Coronary artery (tissue), 2 donors: ENCODE data around the gene ARHGEF40.

Experiments
- DNase-seq: peaks from one replicate; pipeline ENCODE4 v3.0.0-alpha.2; 2017; ENCODE audit warnings: low spot score
- H3K27ac ChIP-seq, 2 donors: fragments of 200-600 bp; sonication (generic); one replicate each; pipeline ENCODE4 v1.5.1; 2016 to 2019
- H3K4me3 ChIP-seq: fragments of 200-600 bp; sonication (generic); 2 replicates; pipeline ENCODE4 v1.5.1; 2016; ENCODE audit warnings: mild to moderate bottlenecking, moderate library complexity
- TF ChIP-seq, protein P1 (sequence below): fragments of 200-600 bp; sonication (generic); IDR thresholded peaks from one replicate; pipeline ENCODE4 v1.5.1; 2019; ENCODE audit warnings: antibody characterized with exemption

The ARHGEF40 gene

GRCh38 chr14:21090194-21090939, 20.3 kb downstream of the ARHGEF40 start:
- H3K27ac ChIP-seq: peak overlapping the region in 1 of 2 donors; percentile 25

GRCh38 chr14:21090940-21091663, 21.0 kb downstream of the ARHGEF40 start:
- no peak for DNase-seq
- no peak overlapping the region for H3K4me3 ChIP-seq
- no peak overlapping the region for H3K27ac ChIP-seq
- TF ChIP-seq, protein P1, sequence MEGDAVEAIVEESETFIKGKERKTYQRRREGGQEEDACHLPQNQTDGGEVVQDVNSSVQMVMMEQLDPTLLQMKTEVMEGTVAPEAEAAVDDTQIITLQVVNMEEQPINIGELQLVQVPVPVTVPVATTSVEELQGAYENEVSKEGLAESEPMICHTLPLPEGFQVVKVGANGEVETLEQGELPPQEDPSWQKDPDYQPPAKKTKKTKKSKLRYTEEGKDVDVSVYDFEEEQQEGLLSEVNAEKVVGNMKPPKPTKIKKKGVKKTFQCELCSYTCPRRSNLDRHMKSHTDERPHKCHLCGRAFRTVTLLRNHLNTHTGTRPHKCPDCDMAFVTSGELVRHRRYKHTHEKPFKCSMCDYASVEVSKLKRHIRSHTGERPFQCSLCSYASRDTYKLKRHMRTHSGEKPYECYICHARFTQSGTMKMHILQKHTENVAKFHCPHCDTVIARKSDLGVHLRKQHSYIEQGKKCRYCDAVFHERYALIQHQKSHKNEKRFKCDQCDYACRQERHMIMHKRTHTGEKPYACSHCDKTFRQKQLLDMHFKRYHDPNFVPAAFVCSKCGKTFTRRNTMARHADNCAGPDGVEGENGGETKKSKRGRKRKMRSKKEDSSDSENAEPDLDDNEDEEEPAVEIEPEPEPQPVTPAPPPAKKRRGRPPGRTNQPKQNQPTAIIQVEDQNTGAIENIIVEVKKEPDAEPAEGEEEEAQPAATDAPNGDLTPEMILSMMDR: no peak

More at GRCh38 chr14:21090194-21090939, 20.3 kb downstream of the ARHGEF40 start:
- no peak overlapping the region for H3K4me3 ChIP-seq
- DNase-seq: no peak
- TF ChIP-seq, protein P1: peak; percentile 44

DNA sequence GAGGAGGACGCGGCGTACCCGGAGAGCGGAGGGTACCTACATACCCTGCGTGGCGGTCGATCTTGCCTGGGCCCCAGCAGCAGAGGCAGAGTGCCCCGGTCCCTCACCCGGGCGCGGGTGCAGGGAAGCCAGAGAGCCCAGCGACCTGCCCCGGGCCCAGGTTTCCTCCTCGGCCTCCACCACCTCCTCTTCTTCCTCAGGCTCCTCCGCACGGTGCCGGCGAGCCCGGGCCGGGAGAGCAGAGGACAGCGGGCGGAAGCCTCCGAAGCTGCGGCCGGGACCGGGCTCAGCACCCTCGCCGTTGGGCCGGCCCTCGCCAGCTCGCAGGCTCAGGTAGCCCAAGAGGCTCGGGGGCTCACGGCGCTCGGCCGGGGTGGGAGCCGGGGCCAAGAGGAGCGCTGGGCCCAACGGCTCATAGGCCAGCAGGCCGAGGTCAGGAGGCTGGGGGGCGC, 21.7 kb downstream of the ARHGEF40 start:
- Histone ChIP-seq H3K4me3 (no peak overlapping the region), H3K27ac (peak overlapping the region in 1 of 2 donors; percentile 18)
- DNase-seq: no peak
- TF ChIP-seq, protein P1: no peak

DNA sequence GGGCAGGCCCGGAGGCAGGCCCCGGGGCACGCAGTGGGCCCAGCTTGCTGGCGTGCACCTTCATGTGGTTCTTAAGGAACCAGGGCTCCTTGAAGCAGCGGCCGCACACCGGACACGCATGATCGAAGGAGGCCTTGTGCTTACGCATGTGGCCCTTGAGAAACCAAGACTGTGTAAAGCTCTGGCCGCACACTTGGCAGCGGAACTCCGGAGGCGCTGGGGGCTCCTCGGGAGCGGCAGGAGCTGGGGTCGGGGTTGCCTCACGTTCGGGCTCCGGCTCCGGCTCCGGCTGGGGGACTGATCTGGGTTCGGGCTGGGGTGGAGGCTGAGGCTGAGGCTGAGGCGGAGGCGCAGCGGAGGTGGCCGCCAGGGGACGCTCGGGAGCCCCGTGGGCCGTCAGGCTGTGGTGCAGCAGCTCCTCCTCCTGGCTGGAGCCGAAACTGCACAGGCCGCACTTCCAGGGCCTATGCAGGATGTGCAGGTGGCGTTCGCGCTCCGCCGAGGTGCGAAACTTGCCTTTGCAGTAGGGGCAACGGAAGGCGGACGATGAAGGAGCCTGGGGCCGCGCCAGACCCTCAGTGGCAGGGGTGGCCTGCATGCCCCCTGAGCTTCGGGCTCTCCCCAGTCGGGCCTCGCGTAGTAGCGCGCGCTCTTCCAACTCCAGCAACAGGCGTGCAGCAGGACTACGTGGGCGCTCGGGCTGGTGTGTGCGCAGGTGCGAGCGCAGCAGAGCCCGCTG, 22.3 kb downstream of the ARHGEF40 start:
- TF ChIP-seq, protein P1: peak; percentile 100
- Histone ChIP-seq H3K4me3 (no peak overlapping the region), H3K27ac (peak overlapping the region in 1 of 2 donors; percentile 18)
- no peak for DNase-seq

- DNase-seq: no peak
- TF ChIP-seq, protein P1: no peak
- Histone ChIP-seq H3K27ac (no peak overlapping the region), H3K4me3 (no peak overlapping the region)
These were observed 22.9 kb downstream of the ARHGEF40 start for GRCh38 chr14:21093018-21093417.

GRCh38 chr14:21093769-21094681, 23.9 kb downstream of the ARHGEF40 start:
- no peak overlapping the region for H3K27ac ChIP-seq
- no peak for DNase-seq
- TF ChIP-seq, protein P1: no peak
- H3K4me3 ChIP-seq: no peak overlapping the region
